HG02678 (cell line): Measurements from ENCODE around the gene TFCP2L1.

ENCODE experiments used
- ATAC-seq: cut with Tn5 transposase; IDR thresholded peaks from one replicate; pipeline ENCODE4 v1.9.1; 2021; ENCODE audit warnings: mild to moderate bottlenecking, moderate library complexity; ENCODE audit not compliant: unreplicated experiment

Gene TFCP2L1

GRCh38 chr2:121244616-121245015, 40.4 kb downstream of the TFCP2L1 start:
- no peak for ATAC-seq

DNA sequence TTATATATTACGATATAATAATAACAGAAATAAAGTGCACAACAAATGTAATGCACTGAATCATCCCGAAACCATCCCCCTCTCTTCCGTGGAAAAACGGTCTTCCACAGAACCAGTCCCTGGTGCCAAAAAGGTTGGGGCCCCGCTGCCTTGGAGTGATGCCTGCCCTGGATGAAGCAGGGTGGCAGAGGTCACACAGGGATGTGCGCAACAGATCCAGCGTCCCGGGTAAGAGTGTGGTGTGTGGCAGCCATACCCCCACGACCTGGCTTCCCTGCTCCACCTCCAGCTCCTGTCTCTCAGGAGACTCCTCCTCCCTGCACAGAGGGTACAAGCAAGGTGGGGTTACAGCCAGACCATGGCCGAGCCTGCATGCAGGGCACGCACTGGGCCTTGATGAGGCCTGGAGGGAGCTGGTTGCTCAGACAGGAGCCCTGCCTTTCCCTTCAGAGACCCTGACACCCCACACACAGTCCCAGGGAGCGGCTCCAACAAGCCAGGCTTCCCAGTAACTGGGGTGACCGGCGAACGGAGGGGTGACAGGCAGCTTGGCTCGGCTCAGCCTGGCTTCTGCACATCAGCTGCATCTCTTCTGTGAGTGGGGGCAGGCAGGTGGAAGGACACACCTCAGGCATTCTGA, 41.1 kb downstream of the TFCP2L1 start:
- ATAC-seq = no peak

DNA sequence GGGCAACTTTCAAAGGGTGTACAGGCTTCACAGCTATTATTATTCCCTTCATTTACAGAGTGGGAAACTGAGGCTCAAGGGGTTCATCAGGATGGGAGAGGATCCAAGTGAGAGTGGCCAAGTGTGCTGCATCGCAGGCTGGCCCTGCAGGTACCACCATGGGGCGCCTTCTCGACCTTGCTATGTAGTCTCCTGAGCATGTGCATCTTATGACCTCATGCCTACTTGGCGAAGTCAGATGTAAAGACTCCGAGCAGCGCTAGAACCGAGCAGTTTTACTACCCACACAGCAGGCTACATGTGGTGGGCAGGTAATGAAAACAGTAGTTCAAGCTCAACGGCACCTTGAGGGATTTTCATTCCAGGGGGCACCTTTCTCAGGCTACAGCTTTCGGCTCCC, 42.0 kb downstream of the TFCP2L1 start:
- ATAC-seq = no peak

GRCh38 chr2:121242175-121242875, 42.7 kb downstream of the TFCP2L1 start:
- no peak for ATAC-seq

DNA sequence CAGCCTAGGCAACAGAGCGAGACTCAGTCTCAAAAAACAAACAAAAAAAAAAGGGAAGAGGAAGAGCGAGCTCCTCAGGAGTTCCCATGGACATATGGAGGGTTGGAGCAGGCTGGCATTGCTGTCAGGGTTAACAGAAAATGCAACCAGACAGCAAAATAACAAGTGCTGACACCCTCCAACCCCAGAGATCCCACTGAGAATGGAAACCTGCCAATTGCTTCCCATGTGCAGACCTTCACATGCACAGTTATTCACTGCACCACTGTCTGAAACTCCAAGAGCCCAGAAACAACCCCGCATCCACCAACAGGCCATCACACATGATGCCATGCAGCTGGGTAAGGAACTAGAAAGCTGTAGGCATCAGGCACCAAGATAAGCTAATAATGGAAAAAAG, 43.5 kb downstream of the TFCP2L1 start:
- no peak for ATAC-seq

- no peak for ATAC-seq
Measured at GRCh38 chr2:121240436-121240835, 44.6 kb downstream of the TFCP2L1 start.

DNA sequence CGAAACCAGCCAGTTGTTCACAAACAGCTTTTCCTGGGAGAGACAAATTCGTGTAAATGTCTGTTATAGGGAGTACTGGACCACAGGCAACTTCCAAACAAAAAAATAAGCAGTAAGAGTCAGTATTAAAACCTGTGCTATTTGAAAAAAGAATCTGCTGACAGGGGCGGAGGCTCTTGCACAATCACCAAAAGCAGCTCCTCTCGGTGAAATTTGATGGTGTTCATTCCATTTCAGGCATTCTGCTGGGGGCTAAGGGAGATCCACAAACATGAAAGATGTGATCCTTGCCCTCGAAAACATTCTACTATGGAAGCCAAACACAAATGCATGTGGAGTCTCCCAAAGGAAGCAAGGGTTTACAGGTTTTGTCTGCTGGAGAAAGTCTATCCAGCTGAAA, 45.0 kb downstream of the TFCP2L1 start:
- no peak for ATAC-seq

- ATAC-seq = no peak
Measured at GRCh38 chr2:121239471-121239870, 45.5 kb downstream of the TFCP2L1 start.

- no peak for ATAC-seq
Measured at GRCh38 chr2:121238828-121239227, 46.2 kb downstream of the TFCP2L1 start.

GRCh38 chr2:121237980-121238665, 46.9 kb downstream of the TFCP2L1 start:
- no peak for ATAC-seq

GRCh38 chr2:121237336-121237979, 47.5 kb downstream of the TFCP2L1 start:
- ATAC-seq = no peak

- no peak for ATAC-seq
Measured at GRCh38 chr2:121236650-121237180, 48.3 kb downstream of the TFCP2L1 start.

GRCh38 chr2:121236101-121236640, 48.8 kb downstream of the TFCP2L1 start:
- ATAC-seq = no peak

- no peak for ATAC-seq
Measured at GRCh38 chr2:121235542-121235941, 49.5 kb downstream of the TFCP2L1 start.

DNA sequence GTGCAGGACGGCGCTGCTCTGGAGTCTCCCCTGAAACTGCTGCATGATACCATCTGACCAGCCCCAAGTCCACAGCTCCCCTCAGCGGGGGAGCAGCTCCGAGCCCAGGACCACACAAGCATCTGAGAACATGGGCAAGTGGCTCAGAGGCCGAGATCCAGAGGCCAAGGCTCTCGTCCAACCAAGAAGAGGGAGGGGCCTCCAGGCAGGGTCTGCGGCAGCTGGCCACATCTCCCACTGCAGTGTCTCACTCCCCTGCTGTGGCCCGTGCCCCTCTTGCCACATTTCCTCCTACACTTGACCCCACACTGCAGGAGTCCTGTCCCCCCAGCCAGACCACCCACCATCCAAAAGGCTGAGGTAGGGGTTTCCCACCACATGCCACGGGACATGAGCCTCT, 50.2 kb downstream of the TFCP2L1 start:
- ATAC-seq = no peak

- ATAC-seq = no peak
Measured at GRCh38 chr2:121234144-121234543, 50.9 kb downstream of the TFCP2L1 start.

GRCh38 chr2:121233486-121234110, 51.4 kb downstream of the TFCP2L1 start:
- no peak for ATAC-seq

DNA sequence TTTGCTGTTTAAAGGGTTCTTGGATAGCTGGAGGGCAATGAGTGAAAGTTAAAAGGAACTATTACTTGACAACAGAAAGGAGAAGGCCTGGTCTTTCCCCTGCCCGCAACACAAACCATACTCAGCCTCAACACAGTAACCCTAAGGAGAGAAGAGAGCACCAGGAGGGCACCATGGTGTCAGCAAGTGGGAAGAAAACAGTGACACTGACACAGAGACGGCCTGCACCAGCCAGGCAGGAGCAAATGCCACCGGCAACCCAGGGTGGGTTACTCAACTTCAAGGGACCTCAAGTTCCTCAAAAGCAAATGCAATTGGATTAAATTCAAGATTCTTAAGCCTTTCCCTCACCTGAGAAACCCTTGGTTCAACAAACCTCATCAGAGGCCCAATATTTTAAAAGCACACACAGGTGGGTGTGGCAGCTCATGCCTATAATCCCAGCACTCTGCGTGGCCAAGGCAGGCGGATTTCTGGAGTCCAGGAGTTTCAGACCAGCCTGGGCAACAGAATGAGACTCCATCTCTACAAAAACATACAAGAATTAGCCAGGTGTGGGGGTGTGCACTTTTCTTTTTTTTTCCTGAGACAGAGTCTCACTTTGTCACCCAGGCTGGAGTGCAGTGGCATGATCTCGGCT, 52.3 kb downstream of the TFCP2L1 start:
- ATAC-seq = no peak

- no peak for ATAC-seq
Measured at GRCh38 chr2:121231385-121232000, 53.5 kb downstream of the TFCP2L1 start.

GRCh38 chr2:121228521-121228920, 56.5 kb downstream of the TFCP2L1 start:
- ATAC-seq = no peak
